Thyroid gland (tissue), 4 donors: Measurements from ENCODE around the gene ZBTB5. TPM values are rescaled to one million over a fixed set of nuclear protein-coding genes. Genes with fewer than 3 reads are reported as not detected.

Experiments used
- DNase-seq, 2 donors: peaks; one replicate each; pipeline ENCODE4 v3.0.0-alpha.2; 2019
- H3K27ac ChIP-seq, 3 donors: fragments of 200-600 bp; sonication (generic); 1 replicate in 2 of 3; 2 replicates in 1 of 3; pipeline ENCODE4 v1.5.1; 2016 to 2019; ENCODE audit warnings: mild to moderate bottlenecking in 1 of 3, moderate library complexity in 1 of 3
- H3K27me3 ChIP-seq: fragments of 200-600 bp; sonication (generic); one replicate; pipeline ENCODE4 v1.5.1; 2019
- H3K36me3 ChIP-seq, 2 donors: fragments of 200-600 bp; sonication (generic); one replicate each; pipeline ENCODE4 v1.5.1; 2016 to 2019
- H3K4me1 ChIP-seq, 2 donors: fragments of 200-600 bp; sonication (generic); one replicate each; pipeline ENCODE4 v1.5.1; 2017 to 2019
- H3K4me3 ChIP-seq, 3 donors: fragments of 200-600 bp; sonication (generic); replicated peaks in 1 of 3; 1 replicate in 2 of 3; 2 replicates in 1 of 3; pipeline ENCODE4 v1.5.1; 2016; ENCODE audit warnings: mild to moderate bottlenecking in 1 of 3
- H3K9me3 ChIP-seq: fragments of 200-600 bp; sonication (generic); one replicate; pipeline ENCODE4 v1.5.1; 2017
- CTCF ChIP-seq, 6 experiments: fragments of 200-600 bp in 3 of 6; fragments of 450-650 bp in 3 of 6; sonication (generic) in 3 of 6; IDR thresholded peaks; one replicate each; pipeline ENCODE4 v1.5.1; 2016 to 2019; ENCODE audit warnings: antibody characterized with exemption in 6 of 6, mild to moderate bottlenecking in 2 of 6, inconsistent platforms in 1 of 6, moderate library complexity in 1 of 6
- POLR2A ChIP-seq, 2 donors: fragments of 450-650 bp; IDR thresholded peaks; one replicate each; pipeline ENCODE4 v1.6.1; 2017; ENCODE audit warnings: antibody characterized with exemption in 2 of 2, mild to moderate bottlenecking in 2 of 2, moderate library complexity in 1 of 2
- WGBS, 2 donors: methylation state at CpG; one replicate each; pipeline ENCODE4 v1.1.5; 2017; 5-methylcytosine and 5-hydroxymethylcytosine counted together
- intact Hi-C: fragments of 100-400 bp; cut with DNase I; formaldehyde crosslinking; loops from one replicate; pipeline ENCODE4 v1.15.1; 2023
- total RNA-seq, 4 donors: library from RNA; depleted of rRNA; stranded (reverse); fragments of >200 nt; gene quantifications; one replicate each; pipeline ENCODE4 v1.2.3, GENCODE V29; 2016

ZBTB5 gene
- total RNA-seq, 4 donors from 2014 or later = 19.2 to 26.8 (median 22.3) TPM

- H3K4me3 ChIP-seq = no peak overlapping the region
- no peak for TF ChIP-seq POLR2A (IDR thresholded peaks at IDR 0.05)
- TF ChIP-seq CTCF (IDR thresholded peaks at IDR 0.05) = no peak
- H3K27me3 ChIP-seq = no peaks in the 10 kb centered on the region
- no peaks in the 10 kb centered on the region for H3K9me3 ChIP-seq
- peaks cover 0 to 4% of the 10 kb centered on the region in 2 donors for H3K36me3 ChIP-seq
- intact Hi-C loops = no loop called here
- 24 to 45% methylated on average over 1 of the region's 1 CpG for WGBS, 2 donors
- no peak for DNase-seq
- H3K27ac ChIP-seq = no peak overlapping the region
- H3K4me1 ChIP-seq = peaks cover 39 to 45% of the 10 kb centered on the region in 2 donors
These were observed 12.6 kb downstream of the ZBTB5 start for GRCh38 chr9:37452611-37453010.

GRCh38 chr9:37451628-37452027 is 13.6 kb downstream of the ZBTB5 start:
- intact Hi-C loops = no loop called here
- H3K4me3 ChIP-seq = no peak overlapping the region
- WGBS, 2 donors = 87 to 90% methylated on average over 3 of the region's 3 CpGs
- no peaks in the 10 kb centered on the region for H3K9me3 ChIP-seq
- no peaks in the 10 kb centered on the region for H3K36me3 ChIP-seq
- TF ChIP-seq POLR2A (IDR thresholded peaks at IDR 0.05) = no peak
- DNase-seq = no peak
- H3K27me3 ChIP-seq = no peaks in the 10 kb centered on the region
- H3K4me1 ChIP-seq = peaks cover 33 to 35% of the 10 kb centered on the region in 2 donors
- H3K27ac ChIP-seq = no peak overlapping the region

- Histone ChIP-seq H3K4me3 (no peak overlapping the region), H3K4me1 (peaks cover 22 to 28% of the 10 kb centered on the region in 2 donors), H3K27me3 (no peaks in the 10 kb centered on the region), H3K36me3 (no peaks in the 10 kb centered on the region), H3K27ac (no peak overlapping the region), H3K9me3 (no peaks in the 10 kb centered on the region)
- TF ChIP-seq CTCF (IDR thresholded peaks at IDR 0.05) = no peak
- TF ChIP-seq POLR2A (IDR thresholded peaks at IDR 0.05) = no peak
- WGBS, 2 donors = 87 to 89% methylated on average over 12 of the region's 12 CpGs
- DNase-seq = no peak
- intact Hi-C loops = no loop called here
These were observed 15.2 kb downstream of the ZBTB5 start for GRCh38 chr9:37449862-37450632.

DNA sequence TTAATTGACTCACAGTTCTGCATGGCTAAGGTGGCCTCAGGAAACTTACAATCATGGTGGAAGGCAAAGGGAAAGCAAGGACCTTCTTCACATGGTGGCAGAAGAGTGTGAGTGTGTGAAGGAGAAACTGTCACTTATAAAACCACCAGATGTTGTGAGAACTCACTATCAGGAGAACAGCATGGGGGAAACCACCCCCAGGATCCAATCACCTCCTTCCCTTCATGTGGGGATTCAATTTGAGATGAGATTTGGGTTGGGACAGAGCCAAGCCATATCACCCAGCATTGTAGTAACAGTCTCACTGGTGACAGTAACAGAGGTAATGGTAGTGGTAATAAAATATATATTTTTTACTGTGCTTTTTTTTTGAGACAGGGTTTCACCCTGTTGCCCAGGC is 18.1 kb downstream of the ZBTB5 start:
- no peak overlapping the region for H3K27ac ChIP-seq
- TF ChIP-seq POLR2A (IDR thresholded peaks at IDR 0.05) (no peak), CTCF (IDR thresholded peaks at IDR 0.05) (no peak)
- H3K27me3 ChIP-seq = no peaks in the 10 kb centered on the region
- no peaks in the 10 kb centered on the region for H3K9me3 ChIP-seq
- peaks cover 3 to 6% of the 10 kb centered on the region in 2 donors for H3K36me3 ChIP-seq
- DNase-seq = no peak
- H3K4me1 ChIP-seq = peaks cover 2 to 6% of the 10 kb centered on the region in 2 donors
- H3K4me3 ChIP-seq = no peak overlapping the region
- intact Hi-C loops = no loop called here

- Histone ChIP-seq H3K9me3 (no peaks in the 10 kb centered on the region), H3K4me1 (no peaks in the 10 kb centered on the region), H3K4me3 (no peak overlapping the region), H3K27ac (no peak overlapping the region), H3K36me3 (peaks cover 10 to 13% of the 10 kb centered on the region in 2 donors), H3K27me3 (no peaks in the 10 kb centered on the region)
- TF ChIP-seq CTCF (IDR thresholded peaks at IDR 0.05) (no peak), POLR2A (IDR thresholded peaks at IDR 0.05) (no peak)
- DNase-seq = no peak
- 89 to 91% methylated on average over 4 of the region's 4 CpGs for WGBS, 2 donors
- intact Hi-C loops = no loop called here
These were observed 18.8 kb downstream of the ZBTB5 start for GRCh38 chr9:37446401-37446800.
